HepG2 (cell line): ENCODE data around the gene FANCG. TPM values are rescaled to one million over a fixed set of nuclear protein-coding genes. Genes with fewer than 3 reads are reported as not detected.

Source experiments
- AHR ChIP-seq: IDR thresholded peaks from 2 replicates; pipeline ENCODE4 v1.6.1; 2018; ENCODE audit warnings: missing genetic modification reagents, missing compliant biosample characterization
- AKNA ChIP-seq: sonication (generic); formaldehyde crosslinking; IDR thresholded peaks from 2 replicates; pipeline ENCODE4 v1.4.0; 2020; ENCODE audit warnings: missing genetic modification reagents, borderline replicate concordance
- ELF4 ChIP-seq: sonication (generic); formaldehyde crosslinking; IDR thresholded peaks from 2 replicates; pipeline ENCODE4 v1.5.0; 2020; ENCODE audit warnings: missing genetic modification reagents, mild to moderate bottlenecking, moderate library complexity, borderline replicate concordance
- ETV5 ChIP-seq: IDR thresholded peaks from 2 replicates; pipeline ENCODE4 v1.6.1; 2018; ENCODE audit warnings: missing biosample characterization, missing genetic modification reagents, inconsistent platforms, borderline replicate concordance
- FOSL2 ChIP-seq: sonication (generic); formaldehyde crosslinking; IDR thresholded peaks from 2 replicates; pipeline ENCODE4 v1.4.0; 2020; ENCODE audit warnings: missing genetic modification reagents
- HHEX ChIP-seq: IDR thresholded peaks from 2 replicates; pipeline ENCODE4 v1.6.1; 2016; ENCODE audit warnings: control low read depth
- HNF4A ChIP-seq: sonication (generic); formaldehyde crosslinking; IDR thresholded peaks from 2 replicates; pipeline ENCODE4 v1.4.0; 2020; ENCODE audit warnings: missing genetic modification reagents
- HNRNPH1 ChIP-seq: fragments of 200-400 bp; formaldehyde crosslinking; optimal IDR thresholded peaks from 2 replicates; pipeline ENCODE3; 2017; ENCODE audit warnings: mild to moderate bottlenecking, low read depth, low read length
- KLF11 ChIP-seq: IDR thresholded peaks from 2 replicates; pipeline ENCODE4 v1.6.1; 2016; ENCODE audit warnings: missing compliant biosample characterization
- MTA3 ChIP-seq: sonication (generic); formaldehyde crosslinking; IDR thresholded peaks from 2 replicates; pipeline ENCODE4 v1.4.0; 2020; ENCODE audit warnings: missing genetic modification reagents
- NR2F2 ChIP-seq: IDR thresholded peaks from 2 replicates; pipeline ENCODE4 v1.6.1; 2012; ENCODE audit warnings: low read depth, inconsistent platforms, borderline replicate concordance
- PLSCR1 ChIP-seq: sonication (generic); formaldehyde crosslinking; IDR thresholded peaks from 2 replicates; pipeline ENCODE4 v1.5.0; 2020; ENCODE audit warnings: missing genetic modification reagents, mild to moderate bottlenecking, borderline replicate concordance
- SMC3 ChIP-seq: IDR thresholded peaks from 2 replicates; pipeline ENCODE4 v1.6.1; 2011; ENCODE audit warnings: low read length, improper control_type of control experiment
- ZNF367 ChIP-seq: sonication (generic); formaldehyde crosslinking; IDR thresholded peaks from 2 replicates; pipeline ENCODE4 v1.4.0; 2020; ENCODE audit warnings: missing genetic modification reagents, borderline replicate concordance
- ZNF382 ChIP-seq: sonication (generic); formaldehyde crosslinking; IDR thresholded peaks from 2 replicates; pipeline ENCODE4 v1.5.0; 2020; ENCODE audit warnings: missing genetic modification reagents, mild to moderate bottlenecking, borderline replicate concordance
- ZNF501 ChIP-seq: sonication (generic); formaldehyde crosslinking; IDR thresholded peaks from 2 replicates; pipeline ENCODE4 v1.5.1; 2020; ENCODE audit warnings: mild to moderate bottlenecking, moderate library complexity, missing genetic modification reagents
- ZNF562 ChIP-seq: sonication (generic); formaldehyde crosslinking; IDR thresholded peaks from 2 replicates; pipeline ENCODE4 v1.8.0; 2022; ENCODE audit warnings: missing genetic modification reagents, borderline replicate concordance
- ZNF577 ChIP-seq: sonication (generic); formaldehyde crosslinking; IDR thresholded peaks from 2 replicates; pipeline ENCODE4 v1.4.0; 2020; ENCODE audit warnings: mild to moderate bottlenecking, low read depth, missing genetic modification reagents, borderline replicate concordance
- ZNF770 ChIP-seq: sonication (generic); formaldehyde crosslinking; IDR thresholded peaks from 2 replicates; pipeline ENCODE4 v1.5.0; 2020; ENCODE audit warnings: mild to moderate bottlenecking, missing genetic modification reagents
- polyA plus RNA-seq, 8 experiments: library from polyadenylated mRNA; depleted of rRNA in 3 of 8; stranded (reverse) in 7 of 8; unstranded in 1 of 8; fragments of >200 nt; fragmentation: Illumina TruSeq in 4 of 8; extraction: Trizol in 4 of 8; gene quantifications; 2 replicates each; pipeline versions ENCODE4 v1.2.1 to v1.2.3, GENCODE V29; 2011 to 2016; ENCODE audit warnings: low read depth in 4 of 8, missing spikeins in 1 of 8, mixed read lengths in 1 of 8; ENCODE audit not compliant: insufficient read depth in 1 of 8
- total RNA-seq, 5 experiments: library from RNA; depleted of rRNA; stranded (reverse); fragments of >200 nt; fragmentation: Illumina TruSeq; extraction: Trizol; gene quantifications; 2 replicates each; pipeline ENCODE4 v1.2.3, GENCODE V29; 2016; ENCODE audit warnings: low read depth in 1 of 5
- TF ChIP-seq, protein P1 (sequence below): sonication (generic); formaldehyde crosslinking; IDR thresholded peaks from 2 replicates; pipeline ENCODE4 v1.4.0; 2020; ENCODE audit warnings: missing genetic modification reagents, mild to moderate bottlenecking, borderline replicate concordance

The FANCG gene
- total and polyA plus RNA-seq, 2 of the 13 experiments (the other 11 are each of a cell fraction or from before 2014, with no cell fraction given): 14.4 to 45.1 TPM

DNA sequence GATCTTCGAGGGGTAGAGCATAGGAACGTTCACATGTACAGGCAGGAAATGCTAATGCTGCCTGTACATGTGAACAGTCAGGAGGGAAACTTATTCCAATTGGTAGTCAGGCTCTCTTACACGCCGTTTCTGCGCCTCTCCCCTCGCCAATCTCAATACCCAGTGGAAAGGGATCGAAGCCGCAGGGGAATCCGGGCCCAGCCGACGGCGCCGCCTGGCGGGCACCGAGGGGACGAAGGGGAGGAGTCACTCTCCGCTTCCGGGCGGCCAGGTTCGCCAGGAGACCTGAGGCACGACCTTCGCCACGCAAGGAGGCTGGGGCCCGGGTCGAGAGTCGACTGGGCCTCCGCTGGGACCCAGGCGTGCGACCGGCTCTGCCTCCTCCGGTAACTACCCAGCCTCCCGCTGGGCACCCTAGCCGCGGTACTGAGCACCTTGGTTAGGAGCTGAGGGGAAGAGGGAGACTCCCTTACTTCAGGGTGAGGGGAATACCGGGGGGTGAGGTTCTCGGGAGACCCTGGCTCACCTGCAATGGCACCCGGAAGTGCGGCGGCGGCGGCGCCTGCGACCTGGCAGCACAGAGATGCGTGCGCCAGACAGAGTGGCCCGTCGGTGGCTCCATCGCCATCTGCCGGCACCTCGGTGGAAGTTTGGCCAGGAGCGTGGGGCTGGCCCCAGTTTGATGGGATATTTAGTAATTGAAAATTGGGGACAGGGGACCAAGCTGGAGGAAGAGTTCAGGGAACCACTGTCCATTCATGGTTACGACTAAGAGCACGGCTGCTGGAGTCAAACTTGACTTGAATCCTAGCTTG, 16.5 kb upstream of the FANCG start, which contains the start of gene PIGO (continued):
- TF ChIP-seq PLSCR1 (no peak; the same call in 1 of the 2 replicates), ELF4 (CRISPR knock-in tag) (peak; percentile 98), ZNF367 (peak; percentile 43; the same call in 1 of the 2 replicates), HNRNPH1 (no peak), HHEX (no peak), AKNA (CRISPR knock-in tag) (peak; percentile 63; the same call in 1 of the 2 replicates), KLF11 (peak; percentile 77), ETV5 (CRISPR knock-in tag) (peak; percentile 90), FOSL2 (CRISPR knock-in tag) (peak; percentile 50), ZNF562 (CRISPR knock-in tag) (no peak), MTA3 (no peak), NR2F2 (no peak; the same call in 1 of the 2 replicates), ZNF577 (CRISPR knock-in tag) (peak; percentile 81; the same call in 1 of the 2 replicates), SMC3 (peak; percentile 23; the same call in 1 of the 2 replicates), ZNF501 (CRISPR knock-in tag) (peak; percentile 96), AHR (0 out of 2 replicates have a peak, but pooled peaks have one; percentile 54), HNF4A (CRISPR knock-in tag) (peak; percentile 35; the same call in 1 of the 2 replicates), ZNF770 (peak; percentile 97), ZNF382 (no peak)
- TF ChIP-seq, protein P1, sequence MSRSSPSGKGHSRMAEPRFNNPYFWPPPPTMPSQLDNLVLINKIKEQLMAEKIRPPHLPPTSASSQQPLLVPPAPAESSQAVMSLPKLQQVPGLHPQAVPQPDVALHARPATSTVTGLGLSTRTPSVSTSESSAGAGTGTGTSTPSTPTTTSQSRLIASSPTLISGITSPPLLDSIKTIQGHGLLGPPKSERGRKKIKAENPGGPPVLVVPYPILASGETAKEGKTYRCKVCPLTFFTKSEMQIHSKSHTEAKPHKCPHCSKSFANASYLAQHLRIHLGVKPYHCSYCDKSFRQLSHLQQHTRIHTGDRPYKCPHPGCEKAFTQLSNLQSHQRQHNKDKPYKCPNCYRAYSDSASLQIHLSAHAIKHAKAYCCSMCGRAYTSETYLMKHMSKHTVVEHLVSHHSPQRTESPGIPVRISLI (CRISPR knock-in tag): peak; percentile 71; the same call in 1 of the 2 replicates
